Stimulated activated CD4-positive, alpha-beta T cell treated with anti-CD3 and anti-CD28 coated beads, Interleukin-12 subunit alpha, Interleukin-12 subunit beta, amount 100 ng/mL, for 4 hours (primary cell): ENCODE measurements around the gene CYP2D6.
"Not testable (repeated sequence)": the region's sequence is repeated elsewhere in the genome, so short reads cannot be mapped to it uniquely, and the experiment has no call there.

ENCODE experiments used
- DNase-seq: peaks from one replicate; pipeline ENCODE4 v3.0.0-alpha.2; 2020

Gene CYP2D6

DNA sequence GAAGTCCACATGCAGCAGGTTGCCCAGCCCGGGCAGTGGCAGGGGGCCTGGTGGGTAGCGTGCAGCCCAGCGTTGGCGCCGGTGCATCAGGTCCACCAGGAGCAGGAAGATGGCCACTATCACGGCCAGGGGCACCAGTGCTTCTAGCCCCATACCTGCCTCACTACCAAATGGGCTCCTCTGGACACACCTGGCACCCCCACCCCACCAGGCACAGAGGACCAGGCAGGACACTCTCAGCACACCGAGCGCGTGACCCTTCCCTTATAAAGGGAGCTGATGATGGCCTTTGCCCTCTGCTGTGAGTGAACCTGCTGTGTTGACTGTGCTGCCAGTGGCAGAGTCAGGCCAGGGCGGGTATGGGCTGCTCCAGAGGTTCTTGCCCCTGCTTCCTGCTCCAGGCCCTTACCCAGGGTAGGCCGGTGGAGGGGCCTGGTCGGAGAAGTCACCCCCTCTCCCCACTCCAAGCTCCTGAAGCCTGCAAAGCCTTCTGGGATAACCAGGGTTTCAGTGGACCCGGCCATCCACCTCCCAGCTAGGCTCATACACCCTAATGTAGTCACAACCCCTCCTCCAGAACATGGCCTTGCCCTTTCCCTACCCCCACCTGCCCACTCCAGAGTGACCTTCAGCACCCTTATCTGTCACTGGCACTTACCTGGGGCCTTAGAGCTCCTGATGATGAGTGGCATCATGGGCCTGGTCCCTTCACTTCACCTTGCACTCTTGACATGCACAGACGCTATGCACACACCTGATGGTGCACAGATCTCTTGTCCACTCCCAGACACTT lies at the start of gene CYP2D6:
Gene CYP2D6, minus strand, starts transcription at position 172 of the 793 bp plus-strand sequence. Its CDS starts 19 bp downstream, at position 153.
- not testable (repeated sequence) for DNase-seq

- no peak for DNase-seq
These were observed 49.0 kb upstream of the CYP2D6 start for GRCh38 chr22:42179616-42180015.

DNA sequence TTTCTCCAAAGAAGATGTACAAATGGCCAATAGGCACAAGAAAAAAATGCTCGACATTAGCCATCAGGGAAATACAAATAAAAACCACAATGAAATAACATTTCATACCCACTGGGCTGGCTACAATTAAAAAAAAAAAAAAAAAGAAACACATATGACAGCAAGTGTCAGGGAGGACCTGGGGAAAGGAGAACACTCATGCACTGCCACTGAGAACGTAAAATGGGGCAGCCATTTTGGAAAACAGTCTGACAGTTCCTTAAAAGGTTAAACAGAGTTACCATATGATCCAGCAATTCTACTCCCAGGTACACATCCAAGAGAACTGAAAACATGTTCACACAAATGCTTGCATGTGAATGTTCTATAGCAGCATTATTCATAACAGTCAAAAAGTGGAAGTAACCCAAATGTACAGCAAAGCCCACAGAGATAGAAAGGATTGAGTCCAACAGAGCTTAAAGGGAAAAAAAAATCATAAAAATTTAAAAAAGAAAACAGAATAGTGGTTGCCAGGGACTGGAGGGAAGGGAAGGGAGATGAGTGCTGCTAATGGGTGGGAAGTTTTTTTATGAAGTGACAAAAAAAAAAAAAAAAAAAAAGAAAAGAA lies 48.4 kb upstream of the CYP2D6 start:
- DNase-seq = no peak

- no peak for DNase-seq
These were observed 47.3 kb upstream of the CYP2D6 start for GRCh38 chr22:42177891-42178336.

GRCh38 chr22:42176255-42176915 lies 45.8 kb upstream of the CYP2D6 start:
- no peak for DNase-seq

- no peak for DNase-seq
These were observed 43.5 kb upstream of the CYP2D6 start for GRCh38 chr22:42174062-42174461.

DNA sequence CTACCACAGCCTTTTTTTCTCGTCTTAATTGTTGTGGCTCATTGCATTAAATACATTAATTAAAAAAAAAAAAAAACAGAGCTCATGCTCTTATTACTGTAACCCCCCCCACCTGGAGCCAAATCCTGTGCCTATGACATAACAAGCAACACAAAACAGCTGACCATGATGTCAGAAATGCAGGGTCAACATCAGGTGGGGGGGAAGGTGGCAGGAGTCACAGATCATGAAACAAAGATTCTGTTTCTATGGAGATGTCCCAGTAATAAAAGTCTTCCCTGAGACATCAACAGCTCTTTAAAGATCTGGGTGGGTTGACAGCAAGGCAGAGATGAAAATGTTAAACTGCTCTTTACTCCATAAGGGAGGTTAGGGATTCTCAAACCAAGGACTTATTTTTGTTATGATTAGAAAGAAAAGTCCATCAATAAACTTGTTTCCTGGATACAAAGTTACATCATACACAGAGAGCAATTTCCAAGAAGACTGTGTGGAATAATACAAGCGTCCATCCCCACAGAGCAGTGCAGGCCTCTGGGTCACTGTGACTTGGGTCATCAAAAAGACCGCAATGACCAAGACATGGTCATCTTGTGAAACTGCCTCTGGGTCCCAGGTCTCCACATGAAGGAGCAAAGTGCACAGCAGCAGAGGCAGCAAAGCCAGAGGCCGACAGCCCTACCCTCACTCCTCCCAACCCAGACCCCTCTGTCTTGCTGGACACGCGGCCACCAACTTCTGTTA lies 42.7 kb upstream of the CYP2D6 start:
- no peak for DNase-seq

DNA sequence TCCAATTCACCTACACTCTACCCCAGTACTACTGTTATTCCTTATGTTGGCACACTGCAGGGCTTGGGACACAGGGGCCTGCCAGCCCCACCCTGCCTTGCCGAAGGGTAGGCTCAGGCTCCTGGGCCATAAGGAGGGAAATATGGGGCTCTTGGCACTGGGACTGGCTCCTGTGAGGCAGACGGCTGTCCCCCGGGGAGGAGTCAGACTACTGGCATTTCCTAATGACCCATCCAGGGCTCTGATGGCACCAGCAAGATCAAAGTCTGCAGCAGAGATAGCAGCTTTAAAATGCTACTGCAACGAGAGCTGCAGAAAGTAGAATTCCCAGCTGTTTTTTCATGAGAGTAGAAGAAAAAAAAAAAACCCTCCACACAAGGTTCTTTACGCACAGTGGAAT lies 42.2 kb upstream of the CYP2D6 start:
- no peak for DNase-seq

- no peak for DNase-seq
These were observed 41.5 kb upstream of the CYP2D6 start for GRCh38 chr22:42171946-42172719.

DNA sequence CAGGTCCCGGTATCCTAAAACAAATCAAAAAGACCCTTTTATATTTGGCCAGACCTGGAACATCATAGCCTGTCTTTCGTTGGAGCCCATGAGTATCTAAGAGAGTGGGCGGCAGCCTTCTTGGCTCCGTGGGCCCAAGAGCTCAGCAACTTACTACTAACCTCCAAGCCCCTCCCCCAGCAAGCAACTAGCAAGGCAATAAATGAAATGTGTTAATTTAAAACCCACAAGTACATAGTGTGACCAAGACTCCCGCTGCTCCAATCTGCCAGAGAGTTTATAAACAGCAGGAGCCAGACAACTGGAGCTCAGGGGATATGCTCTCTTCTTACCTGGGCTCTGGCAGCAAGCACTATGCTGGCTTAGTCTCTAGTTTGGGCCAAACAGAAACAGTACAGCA lies 40.8 kb upstream of the CYP2D6 start:
- DNase-seq = no peak

GRCh38 chr22:42170946-42171345 lies 40.3 kb upstream of the CYP2D6 start:
- no peak for DNase-seq

DNA sequence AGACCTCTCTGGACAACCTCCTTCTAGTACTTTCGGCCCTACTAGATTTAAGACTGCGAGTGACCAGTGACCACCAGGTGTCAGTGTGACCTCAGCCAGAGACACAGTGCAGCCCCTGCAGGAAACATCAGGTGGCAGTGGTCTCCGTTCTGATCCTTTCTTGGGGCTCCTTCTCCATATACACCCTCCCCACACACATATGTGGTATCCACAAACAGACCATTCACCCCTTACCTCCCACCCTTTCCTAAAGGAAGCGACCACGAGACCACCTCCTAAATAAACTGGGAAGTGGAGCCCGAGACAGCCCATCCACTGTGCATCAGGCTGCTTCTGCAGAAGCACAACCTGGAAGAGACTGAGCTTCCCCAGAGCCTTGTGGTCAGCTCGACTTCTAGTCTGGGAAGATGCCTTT lies 38.5 kb upstream of the CYP2D6 start:
- DNase-seq = peak; percentile 54

DNA sequence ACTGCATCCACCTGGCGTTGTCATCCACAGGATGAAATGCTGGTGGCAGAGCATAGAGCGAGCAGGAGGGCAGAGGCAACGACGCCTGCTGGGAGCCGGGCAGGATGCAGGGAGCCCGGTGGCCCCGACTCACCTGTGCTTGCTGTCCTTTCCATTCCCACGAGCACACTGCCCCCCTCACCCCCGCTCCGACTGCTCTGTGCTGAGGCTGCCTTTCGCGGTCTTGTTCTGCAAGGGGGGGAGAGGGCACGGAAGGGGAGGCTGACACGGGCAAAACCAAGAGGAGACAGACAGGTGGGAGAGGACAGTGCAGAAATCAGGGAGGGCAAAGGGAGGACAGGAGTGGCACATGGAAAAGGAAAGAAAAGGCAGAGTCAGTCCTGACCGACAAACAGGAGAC lies 37.9 kb upstream of the CYP2D6 start:
- DNase-seq = no peak

GRCh38 chr22:42167066-42167465 lies 36.5 kb upstream of the CYP2D6 start:
- DNase-seq = no peak

- no peak for DNase-seq
These were observed 34.3 kb upstream of the CYP2D6 start for GRCh38 chr22:42164901-42165300.

GRCh38 chr22:42163515-42163914 lies 32.9 kb upstream of the CYP2D6 start:
- DNase-seq = no peak

DNA sequence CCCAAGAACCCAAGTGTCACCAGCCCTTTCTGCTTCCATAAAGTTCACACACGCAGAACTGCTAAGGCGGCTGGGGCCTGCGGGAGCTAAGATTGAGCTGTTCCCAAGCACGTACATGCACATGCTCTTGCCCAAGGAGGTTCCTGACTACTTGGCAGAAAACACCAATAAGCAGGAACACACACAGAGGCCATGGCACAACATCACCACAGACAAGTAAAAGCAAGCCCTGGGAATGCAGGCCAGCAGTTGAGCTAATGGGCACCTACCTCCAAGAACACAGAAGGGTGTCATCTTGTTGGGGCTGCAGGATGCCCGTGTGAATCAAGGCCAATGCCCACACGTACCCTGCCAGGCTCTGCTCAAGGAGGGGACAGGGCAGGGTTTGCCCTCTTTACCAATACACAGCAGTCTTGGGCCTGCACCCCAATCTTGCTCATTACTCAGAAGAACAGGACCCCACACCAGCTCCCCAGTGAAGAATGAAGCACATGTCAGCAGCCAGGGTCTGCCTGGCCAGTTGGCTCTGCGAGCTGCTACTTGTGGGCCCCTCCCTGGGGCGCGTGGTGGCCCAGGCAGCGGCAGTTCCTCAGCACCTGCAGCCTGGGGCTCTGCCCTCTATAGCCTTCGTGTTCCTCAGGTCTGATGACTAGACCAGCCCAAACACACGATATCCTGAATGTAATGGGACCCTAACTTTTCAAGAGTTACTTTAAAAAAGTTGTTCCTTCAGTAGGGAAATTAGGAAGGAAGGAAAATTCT lies 32.3 kb upstream of the CYP2D6 start:
- DNase-seq = no peak

GRCh38 chr22:42160830-42161696 lies 30.5 kb upstream of the CYP2D6 start:
- no peak for DNase-seq

DNA sequence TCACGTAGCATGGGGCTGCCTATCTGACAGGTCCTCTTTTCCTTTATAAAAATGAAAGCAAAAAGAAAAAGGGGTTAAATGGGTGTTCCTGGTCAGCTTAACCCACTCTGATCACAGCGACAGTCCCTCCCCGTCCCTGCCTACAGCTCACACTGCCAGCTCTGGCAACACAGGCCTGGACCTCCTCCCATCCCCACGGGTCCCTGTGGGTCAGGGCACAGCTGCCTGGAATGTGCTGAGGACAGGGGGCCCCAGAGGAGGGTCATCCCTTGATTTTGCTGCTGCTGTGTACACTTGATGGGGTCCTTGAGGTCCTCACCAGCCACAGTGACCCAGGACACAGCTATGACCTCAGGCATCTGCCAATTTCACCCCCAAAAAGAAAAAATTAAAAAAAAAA lies 29.6 kb upstream of the CYP2D6 start:
- DNase-seq = no peak

DNA sequence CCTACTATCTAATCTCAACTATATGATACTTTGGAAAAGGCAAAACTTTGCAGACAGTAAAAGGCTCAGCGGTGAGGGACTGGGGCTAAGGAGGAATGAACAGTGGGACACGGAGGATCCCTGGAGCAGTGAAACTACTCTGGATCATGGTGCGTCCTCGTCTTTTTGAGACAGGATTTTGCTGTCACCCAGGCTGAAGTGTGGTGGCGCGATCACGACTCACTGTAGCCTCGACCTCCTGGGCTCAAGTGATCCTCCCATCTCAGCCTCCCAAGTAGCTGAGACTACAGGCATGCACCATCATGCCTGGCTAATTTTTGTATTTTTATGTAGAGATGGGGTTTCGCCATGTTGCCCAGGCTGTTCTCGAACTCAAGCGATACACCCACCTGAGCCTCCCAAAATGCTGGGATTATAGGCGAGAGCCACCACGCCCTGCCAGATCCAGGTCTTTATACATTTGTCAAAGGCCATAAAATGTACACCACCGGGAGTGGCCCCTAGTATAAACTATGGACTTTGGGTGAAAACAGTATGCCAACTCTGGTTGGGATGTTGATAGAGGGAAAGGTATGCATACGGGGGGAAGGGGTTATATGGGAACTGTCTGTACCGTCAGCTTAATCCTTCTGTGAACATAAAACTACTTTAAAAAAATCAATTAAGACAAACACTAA lies 28.0 kb upstream of the CYP2D6 start:
- no peak for DNase-seq
